ENCODE data around the gene SETDB1.

GRCh38 chr1:150981805-150982712 lies 55.9 kb downstream of the SETDB1 start, which contains the start of gene ANXA9:
- TF ChIP-seq POLR2A (IDR thresholded peaks at IDR 0.05) (no peak), CTCF (IDR thresholded peaks at IDR 0.05) (no peak), POLR2AphosphoS5 (IDR thresholded peaks at IDR 0.05) (no peak), EP300 (IDR thresholded peaks at IDR 0.05) (no peak)

All from sigmoid colon (tissue), 4 donors.